IMR-90 (cell line): ENCODE measurements around the gene PITPNB. TPM values are rescaled to one million over a fixed set of nuclear protein-coding genes. Genes with fewer than 3 reads are reported as not detected.

Experiments used
- ATAC-seq: fragments of 200-7000 bp; cut with Tn5 transposase; 2 replicates; pipeline ENCODE4 v1.9.1; 2020; ENCODE audit warnings: low read depth, mild to moderate bottlenecking, moderate library complexity
- BruUV-seq: library from RNA; stranded (reverse); fragments of 400-500 nt; replicated peaks from 2 replicates; lab custom pipeline; 2021; lab: Mats Ljungman, UMichigan
- CTCF ChIA-PET: fragments of 300-600 bp; formaldehyde crosslinking; extraction: SDS; loops from one replicate; lab custom pipeline; 2021; ENCODE audit warnings: antibody characterized with exemption; lab: Yijun Ruan, JAX
- POLR2A ChIA-PET: fragments of 300-600 bp; sonication (Branson Sonifier 250); formaldehyde crosslinking; loops from one replicate; lab custom pipeline; 2022; ENCODE audit warnings: antibody characterized with exemption; ENCODE audit not compliant: unreplicated experiment; lab: Charles Lee
- DNase-seq: peaks from one replicate; pipeline ENCODE4 v3.0.0; 2013
- H2AFZ ChIP-seq: replicated peaks from 2 replicates; pipeline ENCODE3; 2013; ENCODE audit warnings: low read length, mild to moderate bottlenecking; ENCODE audit not compliant: poor library complexity
- H2AK5ac ChIP-seq: 2 replicates; pipeline ENCODE4 v1.6.1; 2013; ENCODE audit warnings: low read depth, low read length, inconsistent platforms
- H2AK9ac ChIP-seq: replicated peaks from 2 replicates; pipeline ENCODE3; 2013; ENCODE audit warnings: mild to moderate bottlenecking, low read depth, low read length, moderate library complexity; ENCODE audit not compliant: poor library complexity
- H2BK120ac ChIP-seq: 2 replicates; pipeline ENCODE4 v1.6.1; 2013; ENCODE audit warnings: low read depth, low read length, inconsistent platforms
- H2BK15ac ChIP-seq: 3 replicates; pipeline ENCODE4 v1.6.1; 2013; ENCODE audit warnings: low read depth, low read length, inconsistent platforms
- H2BK20ac ChIP-seq: 2 replicates; pipeline ENCODE4 v1.6.1; 2013; ENCODE audit warnings: low read depth, mild to moderate bottlenecking, inconsistent platforms, low read length, moderate library complexity
- H2BK5ac ChIP-seq: 2 replicates; pipeline ENCODE4 v1.6.1; 2013; ENCODE audit warnings: mild to moderate bottlenecking, low read depth, low read length, inconsistent platforms; ENCODE audit not compliant: poor library complexity, severe bottlenecking
- H3K14ac ChIP-seq: replicated peaks from 2 replicates; pipeline ENCODE4 v1.6.1; 2013; ENCODE audit warnings: low read depth, low read length, inconsistent platforms
- H3K18ac ChIP-seq: 2 replicates; pipeline ENCODE4 v1.6.1; 2013; ENCODE audit warnings: low read depth, low read length, control low read depth
- H3K23ac ChIP-seq: 2 replicates; pipeline ENCODE4 v1.6.1; 2013; ENCODE audit warnings: low read depth, low read length, inconsistent platforms
- H3K27ac ChIP-seq: 2 replicates; pipeline ENCODE4 v1.5.1; 2013; ENCODE audit warnings: mild to moderate bottlenecking, control low read depth, low read length; ENCODE audit not compliant: insufficient read depth
- H3K27me3 ChIP-seq: 2 replicates; pipeline ENCODE4 v1.6.1; 2013; ENCODE audit warnings: low read length; ENCODE audit not compliant: control insufficient read depth, insufficient read depth
- H3K36me3 ChIP-seq: 2 replicates; pipeline ENCODE4 v1.6.1; 2013; ENCODE audit warnings: low read length, mixed read lengths; ENCODE audit not compliant: control insufficient read depth, insufficient read depth
- H3K4ac ChIP-seq: 2 replicates; pipeline ENCODE4 v1.6.1; 2013; ENCODE audit warnings: low read depth, low read length, inconsistent platforms
- H3K4me1 ChIP-seq: 2 replicates; pipeline ENCODE4 v1.6.1; 2013; ENCODE audit warnings: low read length, mixed read lengths; ENCODE audit not compliant: control insufficient read depth, insufficient read depth
- H3K4me2 ChIP-seq: 2 replicates; pipeline ENCODE4 v1.6.1; 2013; ENCODE audit warnings: low read depth, mild to moderate bottlenecking, control low read depth, low read length, moderate library complexity
- H3K4me3 ChIP-seq: 2 replicates; pipeline ENCODE4 v1.5.1; 2013; ENCODE audit warnings: low read depth, mild to moderate bottlenecking, control low read depth, low read length, moderate library complexity; ENCODE audit not compliant: insufficient read depth
- H3K56ac ChIP-seq: 2 replicates; pipeline ENCODE4 v1.6.1; 2013; ENCODE audit warnings: low read length, inconsistent platforms; ENCODE audit not compliant: insufficient read depth; ENCODE audit errors: extremely low read depth
- H3K79me1 ChIP-seq, 2 experiments: 2 replicates each; pipeline ENCODE4 v1.6.1; 2013; ENCODE audit warnings: low read length in 2 of 2, inconsistent platforms in 1 of 2, low read depth in 1 of 2
- H3K9ac ChIP-seq: 2 replicates; pipeline ENCODE4 v1.6.1; 2013; ENCODE audit warnings: low read depth, low read length, control low read depth
- H3K9me1 ChIP-seq: 2 replicates; pipeline ENCODE4 v1.6.1; 2013; ENCODE audit warnings: low read length, inconsistent platforms; ENCODE audit not compliant: insufficient read depth
- H3K9me3 ChIP-seq: 2 replicates; pipeline ENCODE4 v1.6.1; 2013; ENCODE audit warnings: low read length; ENCODE audit not compliant: control insufficient read depth, insufficient read depth
- H4K20me1 ChIP-seq: 2 replicates; pipeline ENCODE4 v1.6.1; 2013; ENCODE audit warnings: low read length, inconsistent platforms; ENCODE audit not compliant: insufficient read depth
- H4K5ac ChIP-seq: 2 replicates; pipeline ENCODE4 v1.6.1; 2013; ENCODE audit warnings: mild to moderate bottlenecking, low read depth, low read length, control low read depth
- H4K8ac ChIP-seq, 2 experiments: 2 replicates each; pipeline ENCODE4 v1.6.1; 2013; ENCODE audit warnings: low read depth in 2 of 2, low read length in 2 of 2, control low read depth in 1 of 2, inconsistent platforms in 1 of 2
- H4K91ac ChIP-seq: 2 replicates; pipeline ENCODE4 v1.6.1; 2013; ENCODE audit warnings: low read depth, low read length, inconsistent platforms; ENCODE audit not compliant: insufficient read depth
- BHLHE40 ChIP-seq: fragments of 150-350 bp; IDR thresholded peaks from 2 replicates; pipeline ENCODE4 v1.6.1; 2016; ENCODE audit warnings: mild to moderate bottlenecking, low read depth, low read length
- CHD1 ChIP-seq: IDR thresholded peaks from 2 replicates; pipeline ENCODE4 v1.6.1; 2012; ENCODE audit warnings: low read depth, low read length, improper control_type of control experiment
- FOS ChIP-seq: fragments of 150-350 bp; IDR thresholded peaks from 2 replicates; pipeline ENCODE4 v1.6.1; 2016; ENCODE audit warnings: low read depth, low read length
- POLR2A ChIP-seq: IDR thresholded peaks from 2 replicates; pipeline ENCODE4 v1.6.1; 2012; ENCODE audit warnings: mild to moderate bottlenecking, low read depth, low read length
- RFX5 ChIP-seq: IDR thresholded peaks from 2 replicates; pipeline ENCODE4 v1.8.0; 2012; ENCODE audit warnings: low read depth, mild to moderate bottlenecking, low read length, moderate library complexity
- WGBS, 2 experiments: methylation state at CpG; one replicate each; pipeline versions ENCODE4 v1.1.5 to v1.1.7; 2013; ENCODE audit warnings: missing lambda C conversion rate in 2 of 2; ENCODE audit not compliant: insufficient read length in 1 of 2; ENCODE audit errors: extremely low coverage in 2 of 2; 5-methylcytosine and 5-hydroxymethylcytosine counted together
- dilution Hi-C: fragments of 300-500 bp; cut with HindIII; formaldehyde crosslinking; loops from one replicate; pipeline ENCODE4 v1.14.3; 2018; ENCODE audit warnings: low sequenced_read_pairs; ENCODE audit not compliant: unreplicated experiment
- in situ Hi-C: fragments of 300-500 bp; cut with MboI; formaldehyde crosslinking; loops from 3 replicates; pipeline ENCODE4 v1.14.3; 2019; ENCODE audit warnings: low sequenced_read_pairs, inconsistent platforms, mixed read lengths
- intact Hi-C: fragments of 100-400 bp; cut with micrococcal nuclease; formaldehyde crosslinking; loops from 2 replicates; pipeline ENCODE4 v1.10.0; 2022
- polyA plus RNA-seq, 3 experiments: library from polyadenylated mRNA; depleted of rRNA; stranded (reverse); fragments of >200 nt; gene quantifications; 2 replicates each; pipeline ENCODE4 v1.2.3, GENCODE V29; 2012; ENCODE audit warnings: low replicate concordance in 1 of 3
- total RNA-seq: library from RNA; depleted of rRNA; stranded (reverse); fragments of >200 nt; gene quantifications from 2 replicates; pipeline ENCODE4 v1.2.3, GENCODE V29; 2012
- TF ChIP-seq, protein P1 (sequence below): fragments of 150-350 bp; IDR thresholded peaks from 2 replicates; pipeline ENCODE4 v1.6.1; 2016; ENCODE audit warnings: low read depth, mild to moderate bottlenecking, low read length, moderate library complexity, borderline replicate concordance

The PITPNB gene
- total and polyA plus RNA-seq, 2 of the 4 experiments (the other 2 are of a cell fraction): 19.7 to 54.5 TPM

- Histone ChIP-seq H3K9me3 (no peaks in the 10 kb centered on the region), H2AFZ (no peak overlapping the region), H3K4me1 (peaks cover under 1% of the 10 kb centered on the region; the same call in 1 of the 2 replicates), H3K79me1 (peaks cover 8 to 34% of the 10 kb centered on the region in 2 experiments; a peak in 3 of 4 replicates), H2BK120ac (no peak overlapping the region), H4K20me1 (no peaks in the 10 kb centered on the region), H4K91ac (no peak overlapping the region), H2BK5ac (no peak overlapping the region), H3K18ac (no peak overlapping the region), H3K27me3 (no peaks in the 10 kb centered on the region), H2AK5ac (no peak overlapping the region), H2AK9ac (no peak overlapping the region), H4K8ac (no peak overlapping the region), H3K4ac (no peak overlapping the region), H4K5ac (no peak overlapping the region), H3K36me3 (peaks cover 6% of the 10 kb centered on the region), H2BK15ac (no peak overlapping the region), H3K56ac (no peak overlapping the region), H3K27ac (no peak overlapping the region), H2BK20ac (no peak overlapping the region), H3K23ac (no peak overlapping the region), H3K14ac (no peak overlapping the region), H3K4me2 (no peak overlapping the region), H3K4me3 (no peak overlapping the region), H3K9ac (no peak overlapping the region), H3K9me1 (peaks cover 2% of the 10 kb centered on the region)
- DNase-seq (no peak), ATAC-seq (no peak)
- TF ChIP-seq POLR2A: no peak
- TF ChIP-seq, protein P1, sequence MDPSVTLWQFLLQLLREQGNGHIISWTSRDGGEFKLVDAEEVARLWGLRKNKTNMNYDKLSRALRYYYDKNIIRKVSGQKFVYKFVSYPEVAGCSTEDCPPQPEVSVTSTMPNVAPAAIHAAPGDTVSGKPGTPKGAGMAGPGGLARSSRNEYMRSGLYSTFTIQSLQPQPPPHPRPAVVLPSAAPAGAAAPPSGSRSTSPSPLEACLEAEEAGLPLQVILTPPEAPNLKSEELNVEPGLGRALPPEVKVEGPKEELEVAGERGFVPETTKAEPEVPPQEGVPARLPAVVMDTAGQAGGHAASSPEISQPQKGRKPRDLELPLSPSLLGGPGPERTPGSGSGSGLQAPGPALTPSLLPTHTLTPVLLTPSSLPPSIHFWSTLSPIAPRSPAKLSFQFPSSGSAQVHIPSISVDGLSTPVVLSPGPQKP: no peak
- TF ChIP-seq CHD1: no peak
- no peak for TF ChIP-seq FOS
- TF ChIP-seq RFX5: no peak
- TF ChIP-seq BHLHE40: no peak
- ChIA-PET CTCF (no interaction called here), POLR2A (no interaction called here)
- intact Hi-C loops: no loop called here
- dilution Hi-C loops: no loop called here
- no CpG with 5 or more reads among the region's 1 CpG for WGBS, 2 experiments
- no TSS peak for BruUV-seq
- in situ Hi-C loops: no loop called here
These were observed 6.3 kb upstream of the PITPNB start for GRCh38 chr22:27925331-27925730.
